Omental fat pad (tissue), 4 donors: Measurements from ENCODE around the gene KCNK2. TPM values are rescaled to one million over a fixed set of nuclear protein-coding genes. Genes with fewer than 3 reads are reported as not detected.

Source experiments
- ATAC-seq: fragments of 150-250 bp; one replicate; pipeline ENCODE4 v1.9.1; 2016; ENCODE audit warnings: mild to moderate bottlenecking, moderate library complexity; ENCODE audit not compliant: low FRiP score
- DNase-seq: peaks from one replicate; pipeline ENCODE4 v3.0.0-alpha.2; 2019; ENCODE audit warnings: low spot score
- CTCF ChIP-seq, 3 donors: fragments of 450-650 bp; IDR thresholded peaks; one replicate each; pipeline ENCODE4 v1.5.1; 2016 to 2017; ENCODE audit warnings: antibody characterized with exemption in 3 of 3, mild to moderate bottlenecking in 3 of 3, moderate library complexity in 2 of 3
- total RNA-seq, 4 donors: library from RNA; depleted of rRNA; stranded (reverse); fragments of >200 nt; gene quantifications; one replicate each; pipeline ENCODE4 v1.1.0, GENCODE V29; 2016

Gene KCNK2
- total RNA-seq, 4 donors from 2014 or later = 0.48 to 4.7 (median 1.3) TPM

GRCh38 chr1:215095524-215095923, 13.0 kb downstream of the KCNK2 start:
- no peak for TF ChIP-seq CTCF (IDR thresholded peaks at IDR 0.05)
- ATAC-seq (no peak), DNase-seq (no peak)

GRCh38 chr1:215101511-215101910, 19.0 kb downstream of the KCNK2 start:
- no peak for DNase-seq
- no peak for TF ChIP-seq CTCF (IDR thresholded peaks at IDR 0.05)
- ATAC-seq = no peak

GRCh38 chr1:215104283-215104682, 21.7 kb downstream of the KCNK2 start:
- no peak for ATAC-seq
- no peak for TF ChIP-seq CTCF (IDR thresholded peaks at IDR 0.05)
- no peak for DNase-seq

GRCh38 chr1:215106067-215106466, 23.5 kb downstream of the KCNK2 start:
- no peak for TF ChIP-seq CTCF (IDR thresholded peaks at IDR 0.05)
- DNase-seq = no peak
- no peak for ATAC-seq

GRCh38 chr1:215109171-215109570, 26.6 kb downstream of the KCNK2 start:
- DNase-seq (no peak), ATAC-seq (no peak)
- no peak for TF ChIP-seq CTCF (IDR thresholded peaks at IDR 0.05)

- DNase-seq (no peak), ATAC-seq (no peak)
- TF ChIP-seq CTCF (IDR thresholded peaks at IDR 0.05) = no peak
Observed at GRCh38 chr1:215111916-215112315, 29.4 kb downstream of the KCNK2 start.

- no peak for TF ChIP-seq CTCF (IDR thresholded peaks at IDR 0.05)
- ATAC-seq (no peak), DNase-seq (no peak)
Observed at GRCh38 chr1:215113776-215114153, 31.2 kb downstream of the KCNK2 start.
